OCI-LY1 (cell line): ENCODE data around the gene HSFX3.

Source experiments
- H2AFZ ChIP-seq: fragments of 200-600 bp; sonication (generic), shearing (Covaris generic); 2 replicates; pipeline ENCODE4 v1.6.0; 2014; ENCODE audit warnings: antibody characterized with exemption, mild to moderate bottlenecking, low read length
- H3F3A ChIP-seq: fragments of 200-600 bp; sonication (generic), shearing (Covaris generic); 2 replicates; pipeline ENCODE4 v1.6.0; 2014; ENCODE audit warnings: mild to moderate bottlenecking, antibody characterized with exemption, low read length, moderate library complexity; ENCODE audit not compliant: insufficient read depth
- H3K27ac ChIP-seq: fragments of 200-600 bp; sonication (generic); 2 replicates; pipeline ENCODE4 v1.5.1; 2014; ENCODE audit warnings: low read length, mixed run types, mild to moderate bottlenecking, low read depth; ENCODE audit not compliant: poor library complexity, severe bottlenecking
- H3K27me3 ChIP-seq: fragments of 200-600 bp; sonication (generic); 2 replicates; pipeline ENCODE4 v1.6.0; 2014; ENCODE audit warnings: antibody characterized with exemption, mild to moderate bottlenecking, low read length, moderate library complexity; ENCODE audit not compliant: insufficient read depth
- H3K36me3 ChIP-seq: fragments of 200-600 bp; sonication (generic); 2 replicates; pipeline ENCODE4 v1.6.1; 2014; ENCODE audit warnings: mild to moderate bottlenecking, antibody characterized with exemption, low read length, moderate library complexity, mixed read lengths; ENCODE audit not compliant: insufficient read depth
- H3K4me1 ChIP-seq: fragments of 200-600 bp; sonication (generic); 2 replicates; pipeline ENCODE4 v1.5.1; 2014; ENCODE audit warnings: mild to moderate bottlenecking, low read length, moderate library complexity; ENCODE audit not compliant: insufficient read depth, severe bottlenecking
- H3K4me2 ChIP-seq: fragments of 200-600 bp; sonication (generic), shearing (Covaris generic); 2 replicates; pipeline ENCODE4 v1.6.1; 2014; ENCODE audit warnings: low read length
- H3K4me3 ChIP-seq: fragments of 200-600 bp; sonication (generic); 2 replicates; pipeline ENCODE4 v1.5.1; 2014; ENCODE audit warnings: low read length, low read depth, mild to moderate bottlenecking, mixed read lengths; ENCODE audit not compliant: poor library complexity, severe bottlenecking
- H3K79me2 ChIP-seq: fragments of 200-600 bp; shearing (Covaris generic); 2 replicates; pipeline ENCODE4 v1.6.1; 2016; ENCODE audit warnings: mixed run types, low read length, mixed read lengths; ENCODE audit not compliant: insufficient read depth
- H3K9ac ChIP-seq: fragments of 200-600 bp; sonication (generic), shearing (Covaris generic); 2 replicates; pipeline ENCODE4 v1.6.1; 2014; ENCODE audit warnings: mild to moderate bottlenecking, low read length, mixed read lengths
- H3K9me2 ChIP-seq: fragments of 200-600 bp; sonication (generic), shearing (Covaris generic); 2 replicates; pipeline ENCODE4 v1.6.1; 2014; ENCODE audit warnings: low read depth, mild to moderate bottlenecking, low read length, mixed read lengths
- H3K9me3 ChIP-seq: fragments of 200-600 bp; shearing (Covaris generic); 2 replicates; pipeline ENCODE4 v1.6.1; 2014; ENCODE audit warnings: low read length, mixed read lengths
- H4K20me1 ChIP-seq: fragments of 200-600 bp; sonication (generic), shearing (Covaris generic); 2 replicates; pipeline ENCODE4 v1.6.0; 2016; ENCODE audit warnings: mild to moderate bottlenecking, low read length; ENCODE audit not compliant: insufficient read depth
- CTCF ChIP-seq: fragments of 200-600 bp; sonication (generic), shearing (Covaris generic); IDR thresholded peaks from 2 replicates; pipeline ENCODE4 v1.5.1; 2017; ENCODE audit warnings: mild to moderate bottlenecking, antibody characterized with exemption, low read length, moderate library complexity, mixed read lengths
- EZH2 ChIP-seq: fragments of 200-600 bp; sonication (generic), shearing (Covaris generic); IDR thresholded peaks from 2 replicates; pipeline ENCODE4 v1.8.0; 2017; ENCODE audit warnings: borderline replicate concordance, mixed run types, mild to moderate bottlenecking, antibody characterized with exemption, low read length, moderate library complexity, mixed read lengths

HSFX3 gene

GRCh38 chrX:149518236-149518635 is 31.5 kb downstream of the HSFX3 start:
- Histone ChIP-seq H3K79me2 (no peaks in the 10 kb centered on the region), H3K27ac (no peak overlapping the region), H3K27me3 (no peaks in the 10 kb centered on the region), H3K9me3 (no peaks in the 10 kb centered on the region), H2AFZ (no peak overlapping the region), H3K36me3 (no peaks in the 10 kb centered on the region), H3K9ac (no peak overlapping the region), H3K9me2 (no peaks in the 10 kb centered on the region), H3K4me3 (no peak overlapping the region), H3F3A (no peaks in the 10 kb centered on the region), H4K20me1 (no peaks in the 10 kb centered on the region), H3K4me2 (no peak overlapping the region), H3K4me1 (no peaks in the 10 kb centered on the region)
- TF ChIP-seq EZH2 (no peak), CTCF (no peak)

DNA sequence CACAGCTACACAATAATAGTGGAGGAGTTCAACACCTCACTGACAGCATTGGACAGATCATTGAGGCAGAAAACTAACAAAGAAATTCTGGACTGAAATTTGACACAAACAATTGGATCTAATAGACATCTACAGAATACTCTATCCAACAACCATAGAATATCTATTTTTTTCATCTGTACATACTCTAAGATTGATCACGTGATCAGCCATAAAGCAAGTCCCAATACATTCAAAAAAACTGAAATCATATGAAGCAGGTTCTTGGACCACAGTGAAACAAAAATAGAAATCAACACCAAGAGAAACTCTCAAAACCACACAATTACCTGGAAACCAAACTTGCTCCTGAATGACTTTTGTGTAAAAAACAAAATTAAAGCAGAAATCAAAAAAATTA is 32.4 kb downstream of the HSFX3 start:
- H2AFZ ChIP-seq, result no peak overlapping the region
- no peaks in the 10 kb centered on the region for H3K36me3 ChIP-seq
- no peaks in the 10 kb centered on the region for H3K9me3 ChIP-seq
- TF ChIP-seq EZH2, result no peak
- no peak for TF ChIP-seq CTCF
- no peaks in the 10 kb centered on the region for H3F3A ChIP-seq
- no peaks in the 10 kb centered on the region for H4K20me1 ChIP-seq
- no peak overlapping the region for H3K4me2 ChIP-seq
- no peaks in the 10 kb centered on the region for H3K79me2 ChIP-seq
- H3K4me1 ChIP-seq, result peaks cover 4% of the 10 kb centered on the region
- no peak overlapping the region for H3K27ac ChIP-seq
- H3K4me3 ChIP-seq, result no peak overlapping the region
- H3K9ac ChIP-seq, result no peak overlapping the region
- H3K27me3 ChIP-seq, result no peaks in the 10 kb centered on the region
- no peaks in the 10 kb centered on the region for H3K9me2 ChIP-seq

DNA sequence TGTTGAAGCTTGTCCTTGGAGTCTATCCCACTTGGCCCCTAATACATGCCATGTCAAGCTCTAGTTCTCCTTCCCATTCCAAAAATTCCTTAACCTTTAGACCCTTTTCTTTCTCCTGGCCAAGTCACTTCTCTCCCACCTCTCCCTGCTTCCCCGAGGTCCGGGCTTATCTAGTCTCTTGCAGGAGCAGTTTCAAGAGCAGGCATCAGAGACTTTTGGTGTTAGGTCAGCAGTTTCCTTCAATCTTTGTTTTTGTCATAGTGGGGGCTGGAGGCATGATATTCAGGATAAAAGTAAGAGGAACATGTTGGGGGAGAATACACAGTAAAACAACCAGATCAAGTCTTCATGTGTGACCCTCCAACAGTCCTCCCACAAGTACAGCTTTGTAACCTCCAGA is 33.1 kb downstream of the HSFX3 start:
- TF ChIP-seq EZH2 (no peak), CTCF (no peak)
- no peak overlapping the region for H3K4me2 ChIP-seq
- peaks cover 5% of the 10 kb centered on the region for H3K4me1 ChIP-seq

More for the DNA sequence above, 33.1 kb downstream of the HSFX3 start:
- no peaks in the 10 kb centered on the region for H4K20me1 ChIP-seq
- no peak overlapping the region for H3K27ac ChIP-seq
- H3K9ac ChIP-seq, result no peak overlapping the region
- no peak overlapping the region for H3K4me3 ChIP-seq
- no peaks in the 10 kb centered on the region for H3K36me3 ChIP-seq
- no peaks in the 10 kb centered on the region for H3F3A ChIP-seq
- H3K27me3 ChIP-seq, result no peaks in the 10 kb centered on the region
- no peak overlapping the region for H2AFZ ChIP-seq
- no peaks in the 10 kb centered on the region for H3K9me3 ChIP-seq
- H3K79me2 ChIP-seq, result no peaks in the 10 kb centered on the region
- no peaks in the 10 kb centered on the region for H3K9me2 ChIP-seq
